ENCODE data around the gene RBM20. TPM values are rescaled to one million over a fixed set of nuclear protein-coding genes. Genes with fewer than 3 reads are reported as not detected.

The RBM20 gene
- total and polyA plus RNA-seq, 10 of the 15 experiments (the other 5 are each of a cell fraction or from before 2014, with no cell fraction given) = 0.04 to 0.26 (median 0.15) TPM

DNA sequence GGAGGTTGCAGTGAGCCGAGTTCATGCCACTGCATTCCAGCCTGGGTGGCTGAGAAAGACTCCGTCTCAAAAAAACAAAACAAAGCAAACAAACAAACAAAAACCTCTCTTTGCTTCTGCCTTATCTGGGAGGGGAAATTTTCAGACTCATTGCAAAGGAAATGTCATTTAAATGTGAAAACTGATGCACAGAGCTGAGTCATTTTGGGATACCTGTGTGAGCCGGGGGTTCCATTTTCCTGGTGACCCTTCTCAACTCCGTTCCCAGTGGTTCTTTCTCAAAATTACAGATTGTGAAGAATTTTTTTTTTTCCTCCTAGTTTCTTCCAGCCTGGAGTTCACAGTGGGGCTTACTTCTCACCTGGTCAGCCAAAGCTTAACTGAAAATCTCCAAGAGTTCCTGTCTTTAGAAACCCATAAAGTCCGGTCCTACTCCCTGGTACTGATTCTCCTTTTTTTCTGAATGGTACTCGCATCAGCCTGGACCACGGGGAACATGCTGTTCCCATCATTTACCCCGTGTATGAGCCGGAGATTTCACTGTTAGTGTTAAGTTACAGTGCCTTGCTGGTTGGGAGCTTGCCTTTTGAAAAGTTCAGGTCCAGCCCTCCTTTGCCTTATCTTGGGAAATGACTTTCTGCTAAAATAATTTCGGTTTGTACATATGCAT is 56.9 kb downstream of the RBM20 start:
- Histone ChIP-seq H3K4me2 (ENCODE audit: control insufficient read depth, insufficient read depth) (peak overlapping the region; percentile 33; the same call in 1 of the 2 replicates), H3K9me3 (replicated peaks; ENCODE audit: control insufficient read depth, insufficient read depth, low read length) (no peaks in the 10 kb centered on the region; the same call in 2 of the 3 replicates), H4K20me1 (ENCODE audit: control insufficient read depth, insufficient read depth) (no peaks in the 10 kb centered on the region), H3K27ac (ENCODE audit: control insufficient read depth, insufficient read depth) (no peak overlapping the region), H3K4me1 (ENCODE audit: control insufficient read depth, insufficient read depth, low read length) (peaks cover 7% of the 10 kb centered on the region), H3K79me2 (ENCODE audit: control insufficient read depth, insufficient read depth, low read length) (no peaks in the 10 kb centered on the region), H3K4me3 (no peak overlapping the region), H3K36me3 (ENCODE audit: control insufficient read depth in 2 of 2, insufficient read depth in 2 of 2, low read length in 1 of 2) (no peaks in the 10 kb centered on the region), H3K9ac (ENCODE audit: control insufficient read depth, insufficient read depth, low read length) (no peak overlapping the region), H3K27me3 (replicated peaks in 1 of 2; ENCODE audit: control insufficient read depth in 2 of 2, insufficient read depth in 2 of 2, low read length in 1 of 2) (no peaks in the 10 kb centered on the region), H2AFZ (ENCODE audit: control insufficient read depth, low read depth, low read length) (no peak overlapping the region)
- ChIA-PET SMC1A (ENCODE audit: uncharacterized antibody, unreplicated experiment) (interaction anchor here (0.8 to 1.3 kb wide), 2 partner anchors 30 to 74 kb away, joined by 3 read pairs; no protein-coding TSS in a partner anchor), CTCF (interaction anchor here (0.8 to 1.2 kb wide), 3 partner anchors 20 to 91 kb away, joined by 3 to 4 read pairs (median 4); no protein-coding TSS in a partner anchor), RAD21 (ENCODE audit: unreplicated experiment) (interaction anchor here (1.2 kb wide), 1 partner anchor 9 kb away, joined by 4 read pairs; no protein-coding TSS in a partner anchor), POLR2A (interaction anchor here (0.6 kb wide), 1 partner anchor 10 kb away, joined by 6 read pairs; no protein-coding TSS in a partner anchor)
- in situ Hi-C loops (cut with MboI) (no loop called here), intact Hi-C loops (cut with micrococcal nuclease; ENCODE audit: unreplicated experiment) (no loop called here)
- no TSS peak for BruUV-seq (replicated peaks)
- FAIRE-seq (no peak), DNase-seq (ENCODE audit: low read depth, low spot score) (no peak), ATAC-seq (no peak)
- 28% methylated on average over 10 of the region's 10 CpGs for WGBS (ENCODE audit: insufficient coverage, insufficient replicate concordance, low lambda C conversion rate, missing lambda C conversion rate)
- TF ChIP-seq CREM (IDR thresholded peaks at IDR 0.05; ENCODE audit: low read depth) (0 out of 2 replicates have a peak, but pooled peaks have one; percentile 20), FOXM1 (IDR thresholded peaks at IDR 0.05; ENCODE audit: low read depth, low read length) (peak; percentile 19; the same call in 1 of the 2 replicates), NFIC (IDR thresholded peaks at IDR 0.05; ENCODE audit: low read depth, low read length) (peak; percentile 51; the same call in 1 of the 2 replicates), RUNX3 (IDR thresholded peaks at IDR 0.05; ENCODE audit: low read length) (peak; percentile 30; the same call in 1 of the 2 replicates), ZNF24 (IDR thresholded peaks at IDR 0.05) (no peak), CBFB (IDR thresholded peaks at IDR 0.05; ENCODE audit: low read depth) (no peak), IKZF2 (IDR thresholded peaks at IDR 0.05) (0 out of 4 replicates have a peak, but pooled peaks of 1 of the 2 experiments have one; percentile 16), EED (IDR thresholded peaks at IDR 0.05; ENCODE audit: low read depth) (0 out of 2 replicates have a peak, but pooled peaks have one; percentile 47), BCL11A (IDR thresholded peaks at IDR 0.05; ENCODE audit: low read depth, low read length) (0 out of 2 replicates have a peak, but pooled peaks have one; percentile 9), ZZZ3 (IDR thresholded peaks at IDR 0.05; ENCODE audit: control insufficient read depth, insufficient read length, low read depth) (no peak), SREBF2 (IDR thresholded peaks at IDR 0.05; ENCODE audit: low read length) (no peak), IRF4 (IDR thresholded peaks at IDR 0.05; ENCODE audit: low read depth, low read length) (peak; percentile 45; the same call in 1 of the 2 replicates), ETV6 (conservative IDR thresholded peaks at IDR 0.05 in 1 of 2, IDR thresholded peaks at IDR 0.05 in 1 of 2; ENCODE audit: borderline replicate concordance in 1 of 2, low read depth in 1 of 2) (peak in 1 of 2 experiments; percentile 26; a peak in 1 of 4 replicates), JUNB (IDR thresholded peaks at IDR 0.05) (peak; percentile 77), RCOR1 (conservative IDR thresholded peaks at IDR 0.05; ENCODE audit: low read depth, low read length) (no peak)
- TF ChIP-seq, protein P1, sequence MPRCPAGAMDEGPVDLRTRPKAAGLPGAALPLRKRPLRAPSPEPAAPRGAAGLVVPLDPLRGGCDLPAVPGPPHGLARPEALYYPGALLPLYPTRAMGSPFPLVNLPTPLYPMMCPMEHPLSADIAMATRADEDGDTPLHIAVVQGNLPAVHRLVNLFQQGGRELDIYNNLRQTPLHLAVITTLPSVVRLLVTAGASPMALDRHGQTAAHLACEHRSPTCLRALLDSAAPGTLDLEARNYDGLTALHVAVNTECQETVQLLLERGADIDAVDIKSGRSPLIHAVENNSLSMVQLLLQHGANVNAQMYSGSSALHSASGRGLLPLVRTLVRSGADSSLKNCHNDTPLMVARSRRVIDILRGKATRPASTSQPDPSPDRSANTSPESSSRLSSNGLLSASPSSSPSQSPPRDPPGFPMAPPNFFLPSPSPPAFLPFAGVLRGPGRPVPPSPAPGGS (IDR thresholded peaks at IDR 0.05; ENCODE audit: borderline replicate concordance, insufficient read depth, low read depth, low read length, poor library complexity, severe bottlenecking) = peak; percentile 9

All from GM12878 (cell line).